ENCODE measurements around the gene TMEM183A.

Gene TMEM183A

GRCh38 chr1:202998836-202999750 lies 8.1 kb upstream of the TMEM183A start:
- no peaks in the 10 kb centered on the region for H3K4me1 ChIP-seq (ENCODE audit: control insufficient read depth in 2 of 2, insufficient read depth in 1 of 2, low read depth in 1 of 2, low read length in 2 of 2)
- no peak overlapping the region for H3K4me2 ChIP-seq (ENCODE audit: insufficient read depth, low read length, poor library complexity, severe bottlenecking)
- no CpG with 5 or more reads among the region's 14 CpGs for WGBS, 2 donors (ENCODE audit: extremely low coverage in 2 of 2, insufficient read length in 2 of 2, insufficient replicate concordance in 1 of 2)
- H3K23ac ChIP-seq (ENCODE audit: low read depth, low read length, poor library complexity), result no peak overlapping the region
- no peak overlapping the region for H3K18ac ChIP-seq (ENCODE audit: low read length)
- H2BK120ac ChIP-seq (ENCODE audit: low read depth, low read length), result no peak overlapping the region
- H3K79me1 ChIP-seq (ENCODE audit: low read depth, low read length), result no peaks in the 10 kb centered on the region
- H3K4me3 ChIP-seq (ENCODE audit: low read length in 2 of 2), result no peak overlapping the region
- H2BK12ac ChIP-seq (ENCODE audit: low read length), result no peak overlapping the region
- peak overlapping the region; percentile 69 for H2AFZ ChIP-seq (ENCODE audit: low read length)
- H2BK15ac ChIP-seq (ENCODE audit: low read length), result no peak overlapping the region
- H3K4ac ChIP-seq (ENCODE audit: low read length), result no peak overlapping the region
- DNase-seq (ENCODE audit: low spot score), result peak; percentile 45
- no peak overlapping the region for H4K8ac ChIP-seq (ENCODE audit: low read depth, low read length)
- no peak overlapping the region for H3K9ac ChIP-seq (ENCODE audit: low read depth, low read length, poor library complexity)
- no peak overlapping the region for H2BK5ac ChIP-seq (ENCODE audit: low read length)
- H3K36me3 ChIP-seq (replicated peaks in 1 of 2; ENCODE audit: control insufficient read depth in 2 of 2, insufficient read depth in 2 of 2, low read length in 2 of 2), result no peaks in the 10 kb centered on the region
- H3K9me3 ChIP-seq (replicated peaks in 1 of 2; ENCODE audit: control insufficient read depth in 2 of 2, insufficient read depth in 1 of 2, low read depth in 1 of 2, low read length in 2 of 2), result no peaks in the 10 kb centered on the region
- no peak overlapping the region for H4K91ac ChIP-seq (ENCODE audit: low read depth, low read length, poor library complexity)
- no peak overlapping the region for H2AK5ac ChIP-seq (ENCODE audit: low read depth, low read length)
- no peak overlapping the region for H3K27ac ChIP-seq (replicated peaks; ENCODE audit: low read length)
- H3K14ac ChIP-seq (ENCODE audit: low read length), result no peak overlapping the region
- H3K27me3 ChIP-seq (ENCODE audit: control insufficient read depth in 3 of 3, insufficient read depth in 3 of 3, low read depth in 1 of 3, low read length in 3 of 3), result peaks cover 0 to 5% (median 0%) of the 10 kb centered on the region in 3 experiments

GRCh38 chr1:203000217-203000944 lies 6.8 kb upstream of the TMEM183A start:
- no peak overlapping the region for H3K9ac ChIP-seq (ENCODE audit: low read depth, low read length, poor library complexity)
- H3K9me3 ChIP-seq (replicated peaks in 1 of 2; ENCODE audit: control insufficient read depth in 2 of 2, insufficient read depth in 1 of 2, low read depth in 1 of 2, low read length in 2 of 2), result no peaks in the 10 kb centered on the region
- no peak overlapping the region for H2AK5ac ChIP-seq (ENCODE audit: low read depth, low read length)
- no peaks in the 10 kb centered on the region for H3K4me1 ChIP-seq (ENCODE audit: control insufficient read depth in 2 of 2, insufficient read depth in 1 of 2, low read depth in 1 of 2, low read length in 2 of 2)
- no peak overlapping the region for H3K23ac ChIP-seq (ENCODE audit: low read depth, low read length, poor library complexity)
- H3K36me3 ChIP-seq (replicated peaks in 1 of 2; ENCODE audit: control insufficient read depth in 2 of 2, insufficient read depth in 2 of 2, low read length in 2 of 2), result no peaks in the 10 kb centered on the region
- no peak overlapping the region for H3K18ac ChIP-seq (ENCODE audit: low read length)
- H2AFZ ChIP-seq (ENCODE audit: low read length), result no peak overlapping the region
- no peak overlapping the region for H3K14ac ChIP-seq (ENCODE audit: low read length)
- no peak overlapping the region for H2BK120ac ChIP-seq (ENCODE audit: low read depth, low read length)
- H2BK15ac ChIP-seq (ENCODE audit: low read length), result no peak overlapping the region
- no peaks in the 10 kb centered on the region for H3K79me1 ChIP-seq (ENCODE audit: low read depth, low read length)
- no peak overlapping the region for H3K27ac ChIP-seq (replicated peaks; ENCODE audit: low read length)
- no peak overlapping the region for H3K4me3 ChIP-seq (ENCODE audit: low read length in 2 of 2)
- no peak overlapping the region for H4K8ac ChIP-seq (ENCODE audit: low read depth, low read length)
- H3K27me3 ChIP-seq (ENCODE audit: control insufficient read depth in 3 of 3, insufficient read depth in 3 of 3, low read depth in 1 of 3, low read length in 3 of 3), result peaks cover 0 to 5% (median 0%) of the 10 kb centered on the region in 3 experiments
- no peak overlapping the region for H4K91ac ChIP-seq (ENCODE audit: low read depth, low read length, poor library complexity)
- no peak overlapping the region for H2BK5ac ChIP-seq (ENCODE audit: low read length)
- no peak overlapping the region for H2BK12ac ChIP-seq (ENCODE audit: low read length)
- H3K4ac ChIP-seq (ENCODE audit: low read length), result no peak overlapping the region
- no peak overlapping the region for H3K4me2 ChIP-seq (ENCODE audit: insufficient read depth, low read length, poor library complexity, severe bottlenecking)
- no CpG with 5 or more reads among the region's 3 CpGs for WGBS, 2 donors (ENCODE audit: extremely low coverage in 2 of 2, insufficient read length in 2 of 2, insufficient replicate concordance in 1 of 2)
- no peak for DNase-seq (ENCODE audit: low spot score)

GRCh38 chr1:203001986-203002385 lies 5.2 kb upstream of the TMEM183A start:
- Histone ChIP-seq H3K23ac (ENCODE audit: low read depth, low read length, poor library complexity) (no peak overlapping the region), H3K27ac (replicated peaks; ENCODE audit: low read length) (no peak overlapping the region), H2BK12ac (ENCODE audit: low read length) (no peak overlapping the region), H2BK15ac (ENCODE audit: low read length) (no peak overlapping the region), H3K18ac (ENCODE audit: low read length) (no peak overlapping the region), H4K91ac (ENCODE audit: low read depth, low read length, poor library complexity) (no peak overlapping the region), H3K4me3 (ENCODE audit: low read length in 2 of 2) (no peak overlapping the region), H3K79me1 (ENCODE audit: low read depth, low read length) (no peaks in the 10 kb centered on the region), H4K8ac (ENCODE audit: low read depth, low read length) (no peak overlapping the region), H3K4me2 (ENCODE audit: insufficient read depth, low read length, poor library complexity, severe bottlenecking) (no peak overlapping the region), H3K9ac (ENCODE audit: low read depth, low read length, poor library complexity) (no peak overlapping the region), H3K9me3 (replicated peaks in 1 of 2; ENCODE audit: control insufficient read depth in 2 of 2, insufficient read depth in 1 of 2, low read depth in 1 of 2, low read length in 2 of 2) (no peaks in the 10 kb centered on the region), H3K4me1 (ENCODE audit: control insufficient read depth in 2 of 2, insufficient read depth in 1 of 2, low read depth in 1 of 2, low read length in 2 of 2) (no peaks in the 10 kb centered on the region), H2BK120ac (ENCODE audit: low read depth, low read length) (no peak overlapping the region), H2AK5ac (ENCODE audit: low read depth, low read length) (no peak overlapping the region), H3K36me3 (replicated peaks in 1 of 2; ENCODE audit: control insufficient read depth in 2 of 2, insufficient read depth in 2 of 2, low read length in 2 of 2) (no peaks in the 10 kb centered on the region), H3K27me3 (ENCODE audit: control insufficient read depth in 3 of 3, insufficient read depth in 3 of 3, low read depth in 1 of 3, low read length in 3 of 3) (no peaks in the 10 kb centered on the region), H3K4ac (ENCODE audit: low read length) (no peak overlapping the region), H2AFZ (ENCODE audit: low read length) (peak overlapping the region; percentile 47), H2BK5ac (ENCODE audit: low read length) (no peak overlapping the region), H3K14ac (ENCODE audit: low read length) (no peak overlapping the region)
- no CpG with 5 or more reads among the region's 9 CpGs for WGBS, 2 donors (ENCODE audit: extremely low coverage in 2 of 2, insufficient read length in 2 of 2, insufficient replicate concordance in 1 of 2)
- no peak for DNase-seq (ENCODE audit: low spot score)

- Histone ChIP-seq H3K4me2 (ENCODE audit: insufficient read depth, low read length, poor library complexity, severe bottlenecking) (no peak overlapping the region), H2BK15ac (ENCODE audit: low read length) (no peak overlapping the region), H3K27me3 (ENCODE audit: control insufficient read depth in 3 of 3, insufficient read depth in 3 of 3, low read depth in 1 of 3, low read length in 3 of 3) (no peaks in the 10 kb centered on the region), H3K23ac (ENCODE audit: low read depth, low read length, poor library complexity) (no peak overlapping the region), H3K4me1 (ENCODE audit: control insufficient read depth in 2 of 2, insufficient read depth in 1 of 2, low read depth in 1 of 2, low read length in 2 of 2) (peaks cover 0 to 2% of the 10 kb centered on the region in 2 donors), H2AFZ (ENCODE audit: low read length) (no peak overlapping the region), H3K9ac (ENCODE audit: low read depth, low read length, poor library complexity) (no peak overlapping the region), H3K4me3 (ENCODE audit: low read length in 2 of 2) (no peak overlapping the region), H3K4ac (ENCODE audit: low read length) (no peak overlapping the region), H2BK120ac (ENCODE audit: low read depth, low read length) (no peak overlapping the region), H2BK12ac (ENCODE audit: low read length) (no peak overlapping the region), H3K27ac (replicated peaks; ENCODE audit: low read length) (no peak overlapping the region), H4K8ac (ENCODE audit: low read depth, low read length) (no peak overlapping the region), H3K9me3 (replicated peaks in 1 of 2; ENCODE audit: control insufficient read depth in 2 of 2, insufficient read depth in 1 of 2, low read depth in 1 of 2, low read length in 2 of 2) (no peaks in the 10 kb centered on the region), H3K18ac (ENCODE audit: low read length) (no peak overlapping the region), H3K14ac (ENCODE audit: low read length) (no peak overlapping the region), H4K91ac (ENCODE audit: low read depth, low read length, poor library complexity) (no peak overlapping the region), H2BK5ac (ENCODE audit: low read length) (no peak overlapping the region), H3K36me3 (replicated peaks in 1 of 2; ENCODE audit: control insufficient read depth in 2 of 2, insufficient read depth in 2 of 2, low read length in 2 of 2) (no peaks in the 10 kb centered on the region), H2AK5ac (ENCODE audit: low read depth, low read length) (no peak overlapping the region), H3K79me1 (ENCODE audit: low read depth, low read length) (no peaks in the 10 kb centered on the region)
- DNase-seq (ENCODE audit: low spot score), result no peak
- WGBS, 2 donors (ENCODE audit: extremely low coverage in 2 of 2, insufficient read length in 2 of 2, insufficient replicate concordance in 1 of 2), result no CpG with 5 or more reads among the region's 1 CpG
Observed at GRCh38 chr1:203002951-203003350, 4.2 kb upstream of the TMEM183A start.

All from neuronal stem cell (in vitro differentiated cells).